ENCODE results near the gene KRI1. TPM values are rescaled to one million over a fixed set of nuclear protein-coding genes. Genes with fewer than 3 reads are reported as not detected.

Gene KRI1
- total and polyA plus RNA-seq, 2 of the 8 experiments (the other 6 are each of a cell fraction or from before 2014, with no cell fraction given), result 14.2 to 45.2 TPM

DNA sequence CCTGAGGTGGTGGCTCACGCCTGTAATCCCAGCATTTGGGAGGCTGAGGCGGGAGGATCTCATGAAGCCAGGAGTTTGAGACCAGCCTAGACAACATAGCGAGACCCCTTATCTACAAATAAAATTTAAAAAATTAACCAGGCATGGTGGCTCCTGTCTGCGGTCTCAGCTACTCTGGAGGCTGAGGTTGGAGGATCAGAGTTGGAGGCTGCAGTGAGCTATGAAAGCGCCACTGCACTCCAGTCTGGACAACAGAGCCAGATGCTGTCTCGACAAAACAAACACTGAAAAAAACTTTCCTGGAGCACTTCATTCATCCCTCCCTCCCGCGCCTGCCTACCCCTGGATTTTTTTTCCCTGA is 22.8 kb downstream of the KRI1 start:
- H3K4me3 ChIP-seq (ENCODE audit: extremely low read depth in 1 of 4, insufficient read depth in 2 of 4, low read depth in 3 of 4, low read length in 4 of 4), result peak overlapping the region; percentile 57 to 99 (median 88); a peak in 4 of 8 replicates
- TF ChIP-seq FOSL1 (IDR thresholded peaks at IDR 0.05; ENCODE audit: insufficient read depth, low read depth, low read length), result no peak
- TF ChIP-seq CTBP2 (IDR thresholded peaks at IDR 0.05; ENCODE audit: borderline replicate concordance, insufficient read depth, insufficient read length, low read length), result no peak
- TF ChIP-seq, protein P1, sequence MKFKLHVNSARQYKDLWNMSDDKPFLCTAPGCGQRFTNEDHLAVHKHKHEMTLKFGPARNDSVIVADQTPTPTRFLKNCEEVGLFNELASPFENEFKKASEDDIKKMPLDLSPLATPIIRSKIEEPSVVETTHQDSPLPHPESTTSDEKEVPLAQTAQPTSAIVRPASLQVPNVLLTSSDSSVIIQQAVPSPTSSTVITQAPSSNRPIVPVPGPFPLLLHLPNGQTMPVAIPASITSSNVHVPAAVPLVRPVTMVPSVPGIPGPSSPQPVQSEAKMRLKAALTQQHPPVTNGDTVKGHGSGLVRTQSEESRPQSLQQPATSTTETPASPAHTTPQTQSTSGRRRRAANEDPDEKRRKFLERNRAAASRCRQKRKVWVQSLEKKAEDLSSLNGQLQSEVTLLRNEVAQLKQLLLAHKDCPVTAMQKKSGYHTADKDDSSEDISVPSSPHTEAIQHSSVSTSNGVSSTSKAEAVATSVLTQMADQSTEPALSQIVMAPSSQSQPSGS (IDR thresholded peaks at IDR 0.05; ENCODE audit: low read length), result no peak
- TF ChIP-seq RFX5 (IDR thresholded peaks at IDR 0.05; ENCODE audit: borderline replicate concordance, low read depth, low read length), result no peak
- no peak for TF ChIP-seq POLR2AphosphoS5 (IDR thresholded peaks at IDR 0.05; ENCODE audit: low read depth, low read length)
- no peak for TF ChIP-seq RNF2 (IDR thresholded peaks at IDR 0.05; ENCODE audit: borderline replicate concordance, low read depth, low read length, missing control alignments, poor library complexity, severe bottlenecking)
- TF ChIP-seq GABPA (IDR thresholded peaks at IDR 0.05; ENCODE audit: borderline replicate concordance, insufficient read depth, low read length), result no peak
- TF ChIP-seq SP4 (IDR thresholded peaks at IDR 0.05; ENCODE audit: low read length), result no peak
- no peak for TF ChIP-seq BRCA1 (IDR thresholded peaks at IDR 0.05; ENCODE audit: low read depth, low read length)
- no peak for TF ChIP-seq YY1 (IDR thresholded peaks at IDR 0.05; ENCODE audit: low read depth, low read length)
- TF ChIP-seq SIRT6 (IDR thresholded peaks at IDR 0.05; ENCODE audit: low read length), result no peak
- TF ChIP-seq HDAC6 (IDR thresholded peaks at IDR 0.05; ENCODE audit: low read depth, low read length), result no peak

More for the DNA sequence above, 22.8 kb downstream of the KRI1 start:
- WGBS, 2 experiments (ENCODE audit: extremely low coverage in 1 of 2, insufficient coverage in 1 of 2, insufficient read length in 1 of 2, insufficient replicate concordance in 2 of 2, low coverage in 1 of 2, low lambda C conversion rate in 2 of 2, missing lambda C conversion rate in 1 of 2), result 76% methylated on average over 8 of the region's 8 CpGs; no CpG with 5 or more reads in 1 of the 2 experiments
- POLR2A ChIA-PET (ENCODE audit: partially characterized antibody), result interaction anchor here (0.6 to 1.6 kb wide), 10 partner anchors 8 to 85 kb away, joined by 3 to 7 read pairs (median 3); partner anchors contain the start of gene KEAP1
- no peak overlapping the region for H2AK5ac ChIP-seq (ENCODE audit: low read depth, low read length)
- H3K9me3 ChIP-seq (ENCODE audit: insufficient read depth in 2 of 2, low read depth in 1 of 2, low read length in 1 of 2), result no peaks in the 10 kb centered on the region
- H2BK5ac ChIP-seq (ENCODE audit: low read depth, low read length), result no peak overlapping the region
- H3K27me3 ChIP-seq (replicated peaks in 1 of 4; ENCODE audit: control insufficient read depth in 3 of 4, extremely low read depth in 1 of 4, insufficient read depth in 3 of 4, low read length in 3 of 4), result no peaks in the 10 kb centered on the region
- CTCF ChIA-PET (ENCODE audit: partially characterized antibody), result interaction anchor here (0.6 to 4.2 kb wide), 15 partner anchors 8 to 329 kb away, joined by 3 to 25 read pairs (median 5); partner anchors contain the start of gene CDKN2D
- no peak overlapping the region for H2AFZ ChIP-seq (ENCODE audit: low read length)
- H4K20me1 ChIP-seq (replicated peaks in 1 of 2; ENCODE audit: control insufficient read depth in 1 of 2, insufficient read depth in 2 of 2, low read length in 2 of 2), result peaks cover 0 to 4% of the 10 kb centered on the region in 2 experiments
- H3K14ac ChIP-seq (ENCODE audit: insufficient read length), result no peak overlapping the region
- H2BK120ac ChIP-seq (replicated peaks; ENCODE audit: low read depth, low read length), result no peak overlapping the region
- peaks cover 6% of the 10 kb centered on the region for H3K79me1 ChIP-seq (ENCODE audit: low read depth, low read length)
- peaks cover 0 to 16% of the 10 kb centered on the region in 2 experiments; a peak in 2 of 4 replicates for H3K79me2 ChIP-seq (ENCODE audit: control insufficient read depth in 1 of 2, insufficient read depth in 2 of 2, low read length in 2 of 2)
- peaks cover 0 to 7% (median 6%) of the 10 kb centered on the region in 4 experiments; a peak in 4 of 8 replicates for H3K36me3 ChIP-seq (ENCODE audit: control insufficient read depth in 2 of 4, insufficient read depth in 4 of 4, low read length in 3 of 4)
- H2BK20ac ChIP-seq (ENCODE audit: low read length), result no peak overlapping the region
- no peak overlapping the region for H3K18ac ChIP-seq (ENCODE audit: extremely low read depth, low read length)
- no peak overlapping the region for H3K23ac ChIP-seq (ENCODE audit: insufficient read length)
- FAIRE-seq (no peak), DNase-seq (ENCODE audit: low read depth in 1 of 2, low spot score in 2 of 2) (no peak)
- no peak overlapping the region for H3K27ac ChIP-seq (ENCODE audit: low read depth, low read length)
- H4K5ac ChIP-seq (ENCODE audit: insufficient read length, low read depth, low read length), result no peak overlapping the region
- H3K4me1 ChIP-seq (replicated peaks in 1 of 4; ENCODE audit: control insufficient read depth in 3 of 4, insufficient read depth in 4 of 4, low read length in 3 of 4), result peaks cover 0 to 4% (median 3%) of the 10 kb centered on the region in 4 experiments; a peak in 4 of 7 replicates
- no peak overlapping the region for H3K56ac ChIP-seq (replicated peaks; ENCODE audit: insufficient read length, low read depth, low read length)
- no peak overlapping the region for H2BK12ac ChIP-seq (ENCODE audit: low read depth, low read length)
- peaks cover 2% of the 10 kb centered on the region; the same call in 1 of the 2 replicates for H3K23me2 ChIP-seq (ENCODE audit: low read depth, low read length)
- no peak overlapping the region for H4K8ac ChIP-seq (ENCODE audit: extremely low read depth, insufficient read depth, low read length)
- H3K4me2 ChIP-seq (ENCODE audit: insufficient read depth in 1 of 2, low read depth in 2 of 2, low read length in 2 of 2), result peak overlapping the region; percentile 44 to 57; a peak in 3 of 4 replicates
- no peak overlapping the region for H3K4ac ChIP-seq (replicated peaks; ENCODE audit: insufficient read length, low read depth, low read length)
- H3K9ac ChIP-seq (replicated peaks in 1 of 4; ENCODE audit: extremely low read depth in 1 of 4, low read depth in 3 of 4, low read length in 3 of 4), result no peak overlapping the region
- no peak overlapping the region for H4K91ac ChIP-seq (replicated peaks; ENCODE audit: insufficient read length, low read length)
- H2BK15ac ChIP-seq (ENCODE audit: low read length), result no peak overlapping the region
